GM23338 (cell line): Measurements from ENCODE around the gene CCDC92. TPM values are rescaled to one million over a fixed set of nuclear protein-coding genes. Genes with fewer than 3 reads are reported as not detected.

ENCODE experiments used
- ATAC-seq: fragments of 200-7000 bp; cut with Tn5 transposase; 3 replicates; pipeline ENCODE4 v1.9.1; 2020
- DNase-seq: peaks from one replicate; pipeline ENCODE4 v3.0.0-alpha.2; 2015; ENCODE audit warnings: low spot score
- H2AFZ ChIP-seq: fragments of 200-600 bp; sonication (generic); 2 replicates; pipeline ENCODE4 v1.8.0; 2016; ENCODE audit warnings: antibody characterized with exemption, mild to moderate bottlenecking, moderate library complexity
- H3F3A ChIP-seq: fragments of 200-600 bp; sonication (generic); replicated peaks from 2 replicates; pipeline ENCODE4 v1.8.0; 2017; ENCODE audit warnings: antibody characterized with exemption, mixed run types, low read depth
- H3K27ac ChIP-seq: fragments of 200-600 bp; sonication (generic); 2 replicates; pipeline ENCODE4 v1.6.1; 2016; ENCODE audit warnings: low read depth
- H3K27me3 ChIP-seq: fragments of 200-600 bp; sonication (generic); 2 replicates; pipeline ENCODE4 v1.8.0; 2016; ENCODE audit warnings: mild to moderate bottlenecking, mixed run types, moderate library complexity; ENCODE audit not compliant: insufficient read depth
- H3K36me3 ChIP-seq: fragments of 200-600 bp; sonication (generic); 2 replicates; pipeline ENCODE4 v1.8.0; 2016; ENCODE audit warnings: mild to moderate bottlenecking; ENCODE audit not compliant: insufficient read depth
- H3K4me1 ChIP-seq: fragments of 200-600 bp; sonication (generic); 2 replicates; pipeline ENCODE4 v1.8.0; 2016; ENCODE audit warnings: mild to moderate bottlenecking, moderate library complexity; ENCODE audit not compliant: insufficient read depth
- H3K4me2 ChIP-seq: fragments of 200-600 bp; sonication (generic); 2 replicates; pipeline ENCODE4 v1.7.1; 2017; ENCODE audit warnings: mixed run types
- H3K4me3 ChIP-seq: fragments of 200-600 bp; sonication (generic); 2 replicates; pipeline ENCODE4 v1.6.1; 2016; ENCODE audit warnings: mixed run types
- H3K79me2 ChIP-seq: fragments of 200-600 bp; sonication (generic); replicated peaks from 2 replicates; pipeline ENCODE4 v1.8.0; 2017; ENCODE audit warnings: mild to moderate bottlenecking; ENCODE audit not compliant: insufficient read depth
- H3K9me2 ChIP-seq: fragments of 200-600 bp; sonication (generic); 2 replicates; pipeline ENCODE4 v1.8.0; 2017; ENCODE audit not compliant: insufficient read depth
- H4K20me1 ChIP-seq: fragments of 200-600 bp; sonication (generic); replicated peaks from 2 replicates; pipeline ENCODE4 v1.8.0; 2017; ENCODE audit warnings: mild to moderate bottlenecking; ENCODE audit not compliant: insufficient read depth
- H3K27ac Mint-ChIP-seq: 2 replicates; pipeline ENCODE4 v1.8.0; 2020; ENCODE audit warnings: inconsistent platforms, mild to moderate bottlenecking, moderate library complexity, mixed read lengths
- H3K27me3 Mint-ChIP-seq: 3 replicates; pipeline ENCODE4 v1.8.0; 2022; ENCODE audit warnings: low read depth, mild to moderate bottlenecking, moderate library complexity, mixed read lengths, inconsistent platforms; ENCODE audit not compliant: insufficient read depth, poor library complexity
- H3K36me3 Mint-ChIP-seq: 3 replicates; pipeline ENCODE4 v1.8.0; 2021; ENCODE audit warnings: low read depth, mild to moderate bottlenecking, inconsistent platforms, moderate library complexity, mixed read lengths
- H3K4me1 Mint-ChIP-seq: 3 replicates; pipeline ENCODE4 v1.8.0; 2020; ENCODE audit warnings: mild to moderate bottlenecking, inconsistent platforms, mixed read lengths
- H3K4me3 Mint-ChIP-seq: 3 replicates; pipeline ENCODE4 v1.8.0; 2021; ENCODE audit warnings: moderate library complexity, mild to moderate bottlenecking, inconsistent platforms, mixed read lengths
- H3K9me3 Mint-ChIP-seq: 3 replicates; pipeline ENCODE4 v1.8.0; 2020; ENCODE audit warnings: moderate library complexity, mild to moderate bottlenecking, inconsistent platforms, mixed read lengths
- CREB1 ChIP-seq: fragments of 250-450 bp; sonication (Bioruptor Pico); IDR thresholded peaks from 2 replicates; pipeline ENCODE4 v1.5.0; 2020; ENCODE audit warnings: low read depth, mild to moderate bottlenecking, moderate library complexity
- EZH2 ChIP-seq: fragments of 200-600 bp; sonication (generic); IDR thresholded peaks from one replicate; pipeline ENCODE4 v1.8.0; 2017; ENCODE audit warnings: antibody characterized with exemption, mild to moderate bottlenecking, low read depth; ENCODE audit not compliant: unreplicated experiment
- EZH2phosphoT487 ChIP-seq: fragments of 200-600 bp; sonication (generic); IDR thresholded peaks from one replicate; pipeline ENCODE4 v1.8.1; 2018; ENCODE audit warnings: antibody characterized with exemption; ENCODE audit not compliant: unreplicated experiment
- JUNB ChIP-seq: IDR thresholded peaks from one replicate; pipeline ENCODE4 v1.6.1; 2016; ENCODE audit warnings: antibody characterized with exemption; ENCODE audit not compliant: unreplicated experiment
- NANOG ChIP-seq: IDR thresholded peaks from 2 replicates; pipeline ENCODE4 v1.6.1; 2016; ENCODE audit warnings: antibody characterized with exemption, borderline replicate concordance
- POLR2AphosphoS5 ChIP-seq: IDR thresholded peaks from 2 replicates; pipeline ENCODE4 v1.6.1; 2016; ENCODE audit warnings: antibody characterized with exemption, low read depth
- STAT1 ChIP-seq: IDR thresholded peaks from one replicate; pipeline ENCODE4 v1.6.1; 2016; ENCODE audit warnings: antibody characterized with exemption; ENCODE audit not compliant: unreplicated experiment
- ZNF114 ChIP-seq: fragments of 250-450 bp; sonication (Bioruptor Pico); IDR thresholded peaks from 2 replicates; pipeline ENCODE4 v1.5.0; 2020; ENCODE audit warnings: mild to moderate bottlenecking, moderate library complexity
- ZNF331 ChIP-seq: fragments of 250-450 bp; sonication (Bioruptor Pico); IDR thresholded peaks from 2 replicates; pipeline ENCODE4 v1.5.0; 2020; ENCODE audit warnings: low read depth, mild to moderate bottlenecking, moderate library complexity
- polyA plus RNA-seq: library from polyadenylated mRNA; unstranded; fragments of >200 nt; fragmentation: Nextera tagmentation; extraction: Ambion mirVana; gene quantifications from 2 replicates; pipeline ENCODE4 v1.2.1, GENCODE V29; 2016
- total RNA-seq: library from RNA; depleted of rRNA; stranded (reverse); fragments of >200 nt; shearing (Covaris generic); gene quantifications from 2 replicates; pipeline ENCODE4 v1.2.3, GENCODE V29; 2014
- TF ChIP-seq, protein P1 (sequence below): IDR thresholded peaks from 2 replicates; pipeline ENCODE4 v1.6.1; 2016; ENCODE audit warnings: antibody characterized with exemption
- TF ChIP-seq, protein P2 (sequence below), 2 experiments: fragments of 200-600 bp in 1 of 2; sonication (generic) in 1 of 2; conservative IDR thresholded peaks; 2 replicates each; pipeline versions ENCODE4 v1.5.1 to v1.6.1; 2016 to 2017; ENCODE audit warnings: antibody characterized with exemption in 2 of 2, low read depth in 2 of 2, mild to moderate bottlenecking in 2 of 2, moderate library complexity in 1 of 2
- TF ChIP-seq, protein P3 (sequence below): IDR thresholded peaks from one replicate; pipeline ENCODE4 v1.6.1; 2018; ENCODE audit warnings: antibody characterized with exemption; ENCODE audit not compliant: unreplicated experiment
- TF ChIP-seq, protein P4 (sequence below): fragments of 250-450 bp; sonication (Bioruptor Pico); IDR thresholded peaks from 2 replicates; pipeline ENCODE4 v1.5.0; 2020; ENCODE audit warnings: mild to moderate bottlenecking, moderate library complexity

The CCDC92 gene
- total and polyA plus RNA-seq, 2 experiments from 2014 or later: 0.08 to 0.31 TPM

DNA sequence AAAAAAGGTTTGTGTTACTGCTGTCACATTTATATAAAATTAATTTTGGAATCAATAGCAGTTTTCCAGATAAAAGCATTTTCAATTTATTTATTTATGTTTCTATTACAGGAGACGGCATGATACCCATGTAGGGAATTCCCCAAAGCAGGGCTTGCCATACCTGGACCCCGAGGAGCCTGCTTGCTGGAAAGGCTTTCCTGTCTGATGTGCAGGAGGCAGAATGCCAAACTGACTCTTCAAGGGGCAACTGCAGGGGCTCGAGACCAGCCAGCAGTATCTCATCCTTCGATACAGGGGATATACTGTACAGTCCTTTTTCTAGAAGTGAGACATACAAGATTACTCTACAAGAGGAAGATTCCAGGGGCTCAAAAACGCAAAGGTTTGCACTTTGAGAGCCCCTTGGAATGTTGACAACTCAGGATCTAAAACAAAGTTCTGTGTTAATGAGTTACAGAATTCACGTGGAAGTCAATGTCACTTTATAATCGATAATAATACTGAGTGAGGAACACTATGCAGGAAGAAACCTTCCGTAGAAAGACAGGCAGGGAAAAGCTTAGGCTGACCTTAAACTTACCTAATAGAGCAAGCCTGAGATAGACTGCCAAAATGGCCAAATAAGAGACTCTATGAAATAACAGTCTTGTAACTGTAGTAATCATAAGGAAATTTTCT, 38.9 kb upstream of the CCDC92 start:
- Histone ChIP-seq H4K20me1 (peaks cover 5% of the 10 kb centered on the region; the same call in 1 of the 2 replicates), H3K4me3 (no peak overlapping the region), H3K27me3 (no peaks in the 10 kb centered on the region), H3K79me2 (no peaks in the 10 kb centered on the region), H3K4me2 (no peak overlapping the region), H3K36me3 (peaks cover 8% of the 10 kb centered on the region; the same call in 1 of the 2 replicates), H3K4me1 (no peaks in the 10 kb centered on the region; the same call in 1 of the 2 replicates), H3K27ac (no peak overlapping the region), H3K9me2 (no peaks in the 10 kb centered on the region), H2AFZ (no peak overlapping the region), H3F3A (no peaks in the 10 kb centered on the region)
- DNase-seq: no peak
- no peak for ATAC-seq
- Mint-ChIP-seq H3K9me3 (no peaks in the 10 kb centered on the region), H3K36me3 (peaks cover 23% of the 10 kb centered on the region; the same call in 2 of the 3 replicates), H3K27ac (no peak overlapping the region), H3K4me1 (peaks cover 17% of the 10 kb centered on the region), H3K4me3 (no peak overlapping the region), H3K27me3 (peaks cover 2% of the 10 kb centered on the region)
- TF ChIP-seq ZNF114 (no peak), STAT1 (no peak), CREB1 (CRISPR knock-in tag) (no peak), NANOG (no peak), ZNF331 (CRISPR knock-in tag) (no peak), JUNB (no peak), POLR2AphosphoS5 (no peak), EZH2 (no peak), EZH2phosphoT487 (no peak)
- TF ChIP-seq, protein P1, sequence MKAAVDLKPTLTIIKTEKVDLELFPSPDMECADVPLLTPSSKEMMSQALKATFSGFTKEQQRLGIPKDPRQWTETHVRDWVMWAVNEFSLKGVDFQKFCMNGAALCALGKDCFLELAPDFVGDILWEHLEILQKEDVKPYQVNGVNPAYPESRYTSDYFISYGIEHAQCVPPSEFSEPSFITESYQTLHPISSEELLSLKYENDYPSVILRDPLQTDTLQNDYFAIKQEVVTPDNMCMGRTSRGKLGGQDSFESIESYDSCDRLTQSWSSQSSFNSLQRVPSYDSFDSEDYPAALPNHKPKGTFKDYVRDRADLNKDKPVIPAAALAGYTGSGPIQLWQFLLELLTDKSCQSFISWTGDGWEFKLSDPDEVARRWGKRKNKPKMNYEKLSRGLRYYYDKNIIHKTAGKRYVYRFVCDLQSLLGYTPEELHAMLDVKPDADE: no peak
- TF ChIP-seq, protein P2, sequence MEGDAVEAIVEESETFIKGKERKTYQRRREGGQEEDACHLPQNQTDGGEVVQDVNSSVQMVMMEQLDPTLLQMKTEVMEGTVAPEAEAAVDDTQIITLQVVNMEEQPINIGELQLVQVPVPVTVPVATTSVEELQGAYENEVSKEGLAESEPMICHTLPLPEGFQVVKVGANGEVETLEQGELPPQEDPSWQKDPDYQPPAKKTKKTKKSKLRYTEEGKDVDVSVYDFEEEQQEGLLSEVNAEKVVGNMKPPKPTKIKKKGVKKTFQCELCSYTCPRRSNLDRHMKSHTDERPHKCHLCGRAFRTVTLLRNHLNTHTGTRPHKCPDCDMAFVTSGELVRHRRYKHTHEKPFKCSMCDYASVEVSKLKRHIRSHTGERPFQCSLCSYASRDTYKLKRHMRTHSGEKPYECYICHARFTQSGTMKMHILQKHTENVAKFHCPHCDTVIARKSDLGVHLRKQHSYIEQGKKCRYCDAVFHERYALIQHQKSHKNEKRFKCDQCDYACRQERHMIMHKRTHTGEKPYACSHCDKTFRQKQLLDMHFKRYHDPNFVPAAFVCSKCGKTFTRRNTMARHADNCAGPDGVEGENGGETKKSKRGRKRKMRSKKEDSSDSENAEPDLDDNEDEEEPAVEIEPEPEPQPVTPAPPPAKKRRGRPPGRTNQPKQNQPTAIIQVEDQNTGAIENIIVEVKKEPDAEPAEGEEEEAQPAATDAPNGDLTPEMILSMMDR (conservative IDR thresholded peaks at IDR 0.05; ENCODE audit: low read depth in 2 of 2): no peak
- TF ChIP-seq, protein P3, sequence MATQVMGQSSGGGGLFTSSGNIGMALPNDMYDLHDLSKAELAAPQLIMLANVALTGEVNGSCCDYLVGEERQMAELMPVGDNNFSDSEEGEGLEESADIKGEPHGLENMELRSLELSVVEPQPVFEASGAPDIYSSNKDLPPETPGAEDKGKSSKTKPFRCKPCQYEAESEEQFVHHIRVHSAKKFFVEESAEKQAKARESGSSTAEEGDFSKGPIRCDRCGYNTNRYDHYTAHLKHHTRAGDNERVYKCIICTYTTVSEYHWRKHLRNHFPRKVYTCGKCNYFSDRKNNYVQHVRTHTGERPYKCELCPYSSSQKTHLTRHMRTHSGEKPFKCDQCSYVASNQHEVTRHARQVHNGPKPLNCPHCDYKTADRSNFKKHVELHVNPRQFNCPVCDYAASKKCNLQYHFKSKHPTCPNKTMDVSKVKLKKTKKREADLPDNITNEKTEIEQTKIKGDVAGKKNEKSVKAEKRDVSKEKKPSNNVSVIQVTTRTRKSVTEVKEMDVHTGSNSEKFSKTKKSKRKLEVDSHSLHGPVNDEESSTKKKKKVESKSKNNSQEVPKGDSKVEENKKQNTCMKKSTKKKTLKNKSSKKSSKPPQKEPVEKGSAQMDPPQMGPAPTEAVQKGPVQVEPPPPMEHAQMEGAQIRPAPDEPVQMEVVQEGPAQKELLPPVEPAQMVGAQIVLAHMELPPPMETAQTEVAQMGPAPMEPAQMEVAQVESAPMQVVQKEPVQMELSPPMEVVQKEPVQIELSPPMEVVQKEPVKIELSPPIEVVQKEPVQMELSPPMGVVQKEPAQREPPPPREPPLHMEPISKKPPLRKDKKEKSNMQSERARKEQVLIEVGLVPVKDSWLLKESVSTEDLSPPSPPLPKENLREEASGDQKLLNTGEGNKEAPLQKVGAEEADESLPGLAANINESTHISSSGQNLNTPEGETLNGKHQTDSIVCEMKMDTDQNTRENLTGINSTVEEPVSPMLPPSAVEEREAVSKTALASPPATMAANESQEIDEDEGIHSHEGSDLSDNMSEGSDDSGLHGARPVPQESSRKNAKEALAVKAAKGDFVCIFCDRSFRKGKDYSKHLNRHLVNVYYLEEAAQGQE: no peak
- TF ChIP-seq, protein P4, sequence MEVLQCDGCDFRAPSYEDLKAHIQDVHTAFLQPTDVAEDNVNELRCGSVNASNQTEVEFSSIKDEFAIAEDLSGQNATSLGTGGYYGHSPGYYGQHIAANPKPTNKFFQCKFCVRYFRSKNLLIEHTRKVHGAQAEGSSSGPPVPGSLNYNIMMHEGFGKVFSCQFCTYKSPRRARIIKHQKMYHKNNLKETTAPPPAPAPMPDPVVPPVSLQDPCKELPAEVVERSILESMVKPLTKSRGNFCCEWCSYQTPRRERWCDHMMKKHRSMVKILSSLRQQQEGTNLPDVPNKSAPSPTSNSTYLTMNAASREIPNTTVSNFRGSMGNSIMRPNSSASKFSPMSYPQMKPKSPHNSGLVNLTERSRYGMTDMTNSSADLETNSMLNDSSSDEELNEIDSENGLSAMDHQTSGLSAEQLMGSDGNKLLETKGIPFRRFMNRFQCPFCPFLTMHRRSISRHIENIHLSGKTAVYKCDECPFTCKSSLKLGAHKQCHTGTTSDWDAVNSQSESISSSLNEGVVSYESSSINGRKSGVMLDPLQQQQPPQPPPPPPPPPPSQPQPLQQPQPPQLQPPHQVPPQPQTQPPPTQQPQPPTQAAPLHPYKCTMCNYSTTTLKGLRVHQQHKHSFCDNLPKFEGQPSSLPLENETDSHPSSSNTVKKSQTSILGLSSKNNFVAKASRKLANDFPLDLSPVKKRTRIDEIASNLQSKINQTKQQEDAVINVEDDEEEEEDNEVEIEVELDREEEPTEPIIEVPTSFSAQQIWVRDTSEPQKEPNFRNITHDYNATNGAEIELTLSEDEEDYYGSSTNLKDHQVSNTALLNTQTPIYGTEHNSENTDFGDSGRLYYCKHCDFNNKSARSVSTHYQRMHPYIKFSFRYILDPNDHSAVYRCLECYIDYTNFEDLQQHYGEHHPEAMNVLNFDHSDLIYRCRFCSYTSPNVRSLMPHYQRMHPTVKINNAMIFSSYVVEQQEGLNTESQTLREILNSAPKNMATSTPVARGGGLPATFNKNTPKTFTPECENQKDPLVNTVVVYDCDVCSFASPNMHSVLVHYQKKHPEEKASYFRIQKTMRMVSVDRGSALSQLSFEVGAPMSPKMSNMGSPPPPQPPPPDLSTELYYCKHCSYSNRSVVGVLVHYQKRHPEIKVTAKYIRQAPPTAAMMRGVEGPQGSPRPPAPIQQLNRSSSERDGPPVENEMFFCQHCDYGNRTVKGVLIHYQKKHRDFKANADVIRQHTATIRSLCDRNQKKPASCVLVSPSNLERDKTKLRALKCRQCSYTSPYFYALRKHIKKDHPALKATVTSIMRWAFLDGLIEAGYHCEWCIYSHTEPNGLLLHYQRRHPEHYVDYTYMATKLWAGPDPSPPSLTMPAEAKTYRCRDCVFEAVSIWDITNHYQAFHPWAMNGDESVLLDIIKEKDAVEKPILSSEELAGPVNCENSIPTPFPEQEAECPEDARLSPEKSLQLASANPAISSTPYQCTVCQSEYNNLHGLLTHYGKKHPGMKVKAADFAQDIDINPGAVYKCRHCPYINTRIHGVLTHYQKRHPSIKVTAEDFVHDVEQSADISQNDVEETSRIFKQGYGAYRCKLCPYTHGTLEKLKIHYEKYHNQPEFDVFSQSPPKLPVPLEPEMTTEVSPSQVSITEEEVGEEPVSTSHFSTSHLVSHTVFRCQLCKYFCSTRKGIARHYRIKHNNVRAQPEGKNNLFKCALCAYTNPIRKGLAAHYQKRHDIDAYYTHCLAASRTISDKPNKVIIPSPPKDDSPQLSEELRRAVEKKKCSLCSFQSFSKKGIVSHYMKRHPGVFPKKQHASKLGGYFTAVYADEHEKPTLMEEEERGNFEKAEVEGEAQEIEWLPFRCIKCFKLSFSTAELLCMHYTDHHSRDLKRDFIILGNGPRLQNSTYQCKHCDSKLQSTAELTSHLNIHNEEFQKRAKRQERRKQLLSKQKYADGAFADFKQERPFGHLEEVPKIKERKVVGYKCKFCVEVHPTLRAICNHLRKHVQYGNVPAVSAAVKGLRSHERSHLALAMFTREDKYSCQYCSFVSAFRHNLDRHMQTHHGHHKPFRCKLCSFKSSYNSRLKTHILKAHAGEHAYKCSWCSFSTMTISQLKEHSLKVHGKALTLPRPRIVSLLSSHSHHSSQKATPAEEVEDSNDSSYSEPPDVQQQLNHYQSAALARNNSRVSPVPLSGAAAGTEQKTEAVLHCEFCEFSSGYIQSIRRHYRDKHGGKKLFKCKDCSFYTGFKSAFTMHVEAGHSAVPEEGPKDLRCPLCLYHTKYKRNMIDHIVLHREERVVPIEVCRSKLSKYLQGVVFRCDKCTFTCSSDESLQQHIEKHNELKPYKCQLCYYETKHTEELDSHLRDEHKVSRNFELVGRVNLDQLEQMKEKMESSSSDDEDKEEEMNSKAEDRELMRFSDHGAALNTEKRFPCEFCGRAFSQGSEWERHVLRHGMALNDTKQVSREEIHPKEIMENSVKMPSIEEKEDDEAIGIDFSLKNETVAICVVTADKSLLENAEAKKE: no peak
